ENCODE data around the gene TSC22D1.
A peak's percentile ranks its signal among the peaks of the same experiment; 100 is the strongest.

DNA sequence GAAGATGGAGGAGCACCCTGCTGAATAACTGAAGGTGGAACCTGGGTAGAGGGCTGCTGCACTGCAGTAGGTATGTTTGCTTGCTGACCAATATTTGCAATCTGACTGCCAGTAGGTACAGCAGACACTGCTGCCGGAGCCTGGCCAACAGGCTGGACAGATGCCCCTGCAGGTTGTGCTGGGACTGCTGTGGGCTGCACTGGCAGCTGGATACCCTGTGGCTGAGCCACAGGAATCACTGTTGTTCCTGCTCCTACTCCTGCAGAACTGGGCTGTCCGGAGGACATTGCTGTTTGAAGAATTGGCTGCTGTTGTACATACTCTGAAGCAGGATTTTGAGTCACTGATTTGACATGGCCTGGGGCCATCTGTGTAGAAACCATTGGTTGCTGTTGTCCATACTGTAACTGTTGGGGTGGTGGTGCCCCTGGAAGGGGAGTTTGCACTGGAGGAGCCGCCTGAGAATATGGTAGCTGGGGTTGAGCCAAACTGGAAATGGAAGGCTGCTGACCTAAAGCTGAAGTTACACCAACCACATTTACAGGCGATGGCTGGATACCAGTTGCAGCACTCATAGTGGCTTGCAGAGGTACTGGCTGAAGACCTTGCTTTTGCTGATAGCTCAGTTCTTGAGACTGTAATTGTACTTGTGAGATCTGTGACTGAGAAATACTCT is 2.2 kb downstream of the TSC22D1 start:
- TF ChIP-seq, protein P1, sequence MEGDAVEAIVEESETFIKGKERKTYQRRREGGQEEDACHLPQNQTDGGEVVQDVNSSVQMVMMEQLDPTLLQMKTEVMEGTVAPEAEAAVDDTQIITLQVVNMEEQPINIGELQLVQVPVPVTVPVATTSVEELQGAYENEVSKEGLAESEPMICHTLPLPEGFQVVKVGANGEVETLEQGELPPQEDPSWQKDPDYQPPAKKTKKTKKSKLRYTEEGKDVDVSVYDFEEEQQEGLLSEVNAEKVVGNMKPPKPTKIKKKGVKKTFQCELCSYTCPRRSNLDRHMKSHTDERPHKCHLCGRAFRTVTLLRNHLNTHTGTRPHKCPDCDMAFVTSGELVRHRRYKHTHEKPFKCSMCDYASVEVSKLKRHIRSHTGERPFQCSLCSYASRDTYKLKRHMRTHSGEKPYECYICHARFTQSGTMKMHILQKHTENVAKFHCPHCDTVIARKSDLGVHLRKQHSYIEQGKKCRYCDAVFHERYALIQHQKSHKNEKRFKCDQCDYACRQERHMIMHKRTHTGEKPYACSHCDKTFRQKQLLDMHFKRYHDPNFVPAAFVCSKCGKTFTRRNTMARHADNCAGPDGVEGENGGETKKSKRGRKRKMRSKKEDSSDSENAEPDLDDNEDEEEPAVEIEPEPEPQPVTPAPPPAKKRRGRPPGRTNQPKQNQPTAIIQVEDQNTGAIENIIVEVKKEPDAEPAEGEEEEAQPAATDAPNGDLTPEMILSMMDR (IDR thresholded peaks at IDR 0.05), result peak; percentile 8 to 40 (median 25)
- TF ChIP-seq POLR2AphosphoS5 (IDR thresholded peaks at IDR 0.05) (no peak), POLR2A (IDR thresholded peaks at IDR 0.05) (no peak), EP300 (IDR thresholded peaks at IDR 0.05; ENCODE audit: low read depth) (no peak)

Data from transverse colon (tissue), 4 donors.